ENCODE data around the gene VSTM2L.

Gene VSTM2L

DNA sequence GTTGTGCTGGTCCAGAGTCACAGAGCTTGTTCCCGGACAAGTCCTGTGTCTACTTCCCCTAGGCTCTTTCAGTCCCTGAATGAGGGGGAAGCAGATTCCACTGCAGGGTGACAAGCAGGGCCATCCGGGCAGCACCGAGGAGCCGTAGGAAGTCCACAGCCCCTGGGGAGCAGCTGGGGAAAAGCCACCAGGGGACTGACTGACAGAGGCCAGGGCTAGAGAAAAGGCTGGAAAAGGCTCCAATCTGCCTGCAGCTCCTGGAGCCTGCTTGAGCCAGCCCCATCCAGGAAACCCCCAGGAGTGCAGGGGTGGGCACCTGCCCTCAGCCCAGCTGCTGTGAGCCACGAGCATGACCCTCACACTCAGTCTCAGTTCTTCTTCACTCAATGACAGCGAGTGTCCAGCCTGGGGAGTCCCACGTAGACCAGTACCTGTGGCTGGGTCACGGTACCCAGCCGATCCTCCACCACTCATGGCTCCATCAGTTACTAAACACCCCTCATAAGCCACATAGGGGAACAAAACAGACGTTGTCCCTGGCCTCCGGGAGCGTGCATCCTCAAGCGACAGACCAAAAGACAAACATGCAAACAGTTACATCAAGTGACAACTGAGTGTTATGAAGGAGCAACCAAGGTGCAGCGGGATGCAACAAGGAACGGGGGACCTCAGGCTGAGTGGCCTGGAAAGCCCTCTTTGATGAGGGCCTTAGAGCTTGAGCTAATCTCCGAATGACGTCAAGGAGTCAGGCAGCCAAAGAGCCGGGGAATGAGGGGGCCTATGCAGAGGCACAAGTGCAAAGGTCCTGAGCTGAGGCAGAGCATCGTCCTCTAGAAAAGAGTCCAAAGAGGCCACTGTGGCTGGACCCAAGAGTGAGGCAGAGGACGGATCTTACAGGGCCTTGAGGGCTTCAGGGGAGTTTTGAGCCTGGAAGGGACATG, 24.8 kb upstream of the VSTM2L start:
- in situ Hi-C loops (cut with HindIII; ENCODE audit: low sequenced_read_pairs), result loop anchor here (5.0 kb wide), 2 partner anchors 36 to 91 kb away; no protein-coding TSS in a partner anchor

DNA sequence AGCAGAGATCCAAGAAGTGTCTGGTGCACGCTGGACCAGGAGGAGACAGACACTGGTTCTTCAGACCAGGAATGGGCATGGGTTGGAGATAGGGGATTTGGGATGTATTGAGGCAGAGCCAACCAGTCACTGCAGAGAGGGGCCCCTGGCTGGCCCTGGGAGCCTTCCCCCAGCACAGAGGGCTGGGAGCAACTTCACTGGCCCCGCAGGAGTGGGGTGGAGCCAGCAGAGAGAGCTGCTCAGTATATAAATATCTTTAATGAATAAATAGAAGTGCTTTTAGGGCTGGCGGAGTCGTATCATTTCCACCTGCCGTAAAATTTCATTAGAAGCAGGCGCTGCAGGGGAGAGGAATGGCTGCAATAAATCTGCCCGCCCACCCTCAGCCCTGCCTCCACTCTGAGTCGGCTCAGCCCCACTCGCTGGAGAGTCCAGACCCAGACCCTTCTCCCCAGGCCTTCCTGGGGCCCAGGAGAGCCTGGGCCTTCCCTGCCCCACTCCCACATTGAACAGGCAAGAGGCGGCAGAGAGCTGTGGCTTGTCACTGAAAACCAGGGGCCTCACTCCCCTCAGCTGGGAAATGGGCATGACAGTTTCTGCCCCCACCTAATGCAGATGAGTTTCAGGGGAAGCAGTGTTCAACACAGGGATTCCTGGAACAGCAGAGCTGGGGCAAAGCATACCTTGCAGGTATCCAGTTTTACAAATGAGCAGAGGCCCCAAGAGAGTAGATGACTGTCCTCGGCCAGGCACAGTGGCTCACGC, 23.9 kb upstream of the VSTM2L start:
- in situ Hi-C loops (cut with HindIII; ENCODE audit: low sequenced_read_pairs), result loop anchor here (5.0 kb wide), 2 partner anchors 37 to 92 kb away; no protein-coding TSS in a partner anchor

DNA sequence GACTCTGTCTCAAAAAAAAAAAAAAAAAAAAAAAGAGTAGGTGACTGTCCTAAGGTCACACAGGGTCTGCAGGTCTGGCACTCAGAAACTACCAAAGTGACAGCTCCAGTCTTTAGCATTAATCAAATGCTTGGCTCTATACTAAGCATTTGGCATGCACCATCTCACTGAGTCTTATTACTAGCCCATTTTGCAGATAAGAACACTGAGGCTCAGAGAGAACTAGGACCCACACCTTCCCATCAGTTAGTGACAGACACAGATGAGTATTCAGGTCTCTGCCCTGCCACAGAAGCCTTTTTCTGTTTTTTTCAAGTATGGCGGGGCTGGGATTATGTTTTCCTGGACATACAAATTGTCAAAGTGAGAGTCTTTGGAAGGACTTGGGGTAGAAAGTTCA, 23.1 kb upstream of the VSTM2L start:
- in situ Hi-C loops (cut with HindIII; ENCODE audit: low sequenced_read_pairs), result loop anchor here (5.0 kb wide), 2 partner anchors 38 to 93 kb away; no protein-coding TSS in a partner anchor

DNA sequence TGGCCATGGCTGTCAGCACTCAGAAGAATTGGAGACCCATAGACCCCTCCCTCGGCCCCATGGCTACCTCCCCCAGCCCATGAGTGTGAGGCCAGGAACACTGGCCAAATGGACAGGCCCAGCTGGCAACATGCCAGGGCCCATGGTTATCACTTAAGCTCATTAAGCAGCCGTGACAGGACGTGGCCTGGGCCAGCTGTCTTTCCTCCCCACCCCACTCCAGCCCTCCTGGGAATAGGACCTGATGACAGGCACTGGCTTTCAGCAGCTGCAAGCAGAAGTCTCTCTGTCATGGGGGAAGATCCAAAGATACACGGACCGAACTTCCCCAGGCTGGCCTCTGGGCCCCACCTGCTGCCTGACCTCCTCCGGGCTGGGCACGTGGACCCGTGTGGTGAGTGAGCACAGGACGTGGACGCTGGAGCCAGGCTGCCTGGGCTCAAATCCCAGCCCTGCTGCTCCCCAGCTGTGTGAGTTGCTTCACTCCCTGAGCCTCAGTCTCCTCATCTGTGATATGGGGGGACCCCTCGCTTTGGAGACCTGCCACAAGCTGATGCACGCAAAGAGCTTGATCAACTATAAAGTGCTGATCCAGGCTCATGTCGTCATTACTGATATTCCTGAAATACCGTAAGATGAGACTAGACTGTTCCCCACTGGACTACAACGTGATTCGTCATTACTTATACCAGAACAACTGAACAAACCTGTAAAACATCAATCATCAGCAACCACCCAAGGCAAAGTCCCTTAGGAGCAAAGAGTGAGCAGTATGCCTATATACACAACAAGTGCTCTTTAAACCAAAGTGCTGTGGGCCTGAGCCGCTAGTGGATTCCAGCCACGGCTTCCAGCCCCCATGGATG, 22.0 kb upstream of the VSTM2L start:
- in situ Hi-C loops (cut with HindIII; ENCODE audit: low sequenced_read_pairs), result no loop called here

DNA sequence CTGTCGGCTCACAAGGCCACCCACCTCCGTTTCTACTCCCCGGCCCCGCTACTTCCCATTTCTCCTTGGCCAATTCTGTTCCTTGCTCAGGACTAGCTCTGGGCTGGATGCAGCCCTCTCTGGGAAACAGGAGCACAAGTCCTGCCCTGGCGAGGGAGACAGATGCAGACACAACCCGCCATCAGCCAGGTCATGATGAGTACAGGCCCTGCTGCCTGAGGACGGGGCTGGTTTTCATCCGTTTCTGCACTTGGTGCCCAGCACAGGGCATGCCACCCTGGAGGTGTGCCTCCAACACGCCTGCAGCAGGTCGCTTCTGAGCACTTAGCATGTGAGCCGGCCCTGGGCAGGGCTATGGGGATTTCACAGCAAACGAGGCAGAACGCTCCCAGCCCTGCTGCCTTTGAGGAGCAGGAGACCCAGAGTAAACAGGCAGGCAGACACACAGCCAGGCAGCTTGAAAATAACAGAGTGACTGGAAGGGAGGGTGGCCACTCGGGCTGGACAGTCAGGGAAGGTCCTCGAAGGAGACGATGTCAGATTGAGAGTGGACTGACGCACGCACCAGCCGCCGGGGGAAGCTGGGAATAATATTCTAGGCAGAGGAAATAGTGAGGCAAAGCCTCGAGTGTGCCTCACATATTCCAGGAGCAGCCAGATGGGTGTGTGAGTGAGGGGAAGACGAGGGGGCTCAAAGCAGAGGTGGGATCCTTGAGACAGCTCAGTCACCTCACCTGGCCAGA, 21.2 kb upstream of the VSTM2L start:
- in situ Hi-C loops (cut with HindIII; ENCODE audit: low sequenced_read_pairs), result no loop called here

DNA sequence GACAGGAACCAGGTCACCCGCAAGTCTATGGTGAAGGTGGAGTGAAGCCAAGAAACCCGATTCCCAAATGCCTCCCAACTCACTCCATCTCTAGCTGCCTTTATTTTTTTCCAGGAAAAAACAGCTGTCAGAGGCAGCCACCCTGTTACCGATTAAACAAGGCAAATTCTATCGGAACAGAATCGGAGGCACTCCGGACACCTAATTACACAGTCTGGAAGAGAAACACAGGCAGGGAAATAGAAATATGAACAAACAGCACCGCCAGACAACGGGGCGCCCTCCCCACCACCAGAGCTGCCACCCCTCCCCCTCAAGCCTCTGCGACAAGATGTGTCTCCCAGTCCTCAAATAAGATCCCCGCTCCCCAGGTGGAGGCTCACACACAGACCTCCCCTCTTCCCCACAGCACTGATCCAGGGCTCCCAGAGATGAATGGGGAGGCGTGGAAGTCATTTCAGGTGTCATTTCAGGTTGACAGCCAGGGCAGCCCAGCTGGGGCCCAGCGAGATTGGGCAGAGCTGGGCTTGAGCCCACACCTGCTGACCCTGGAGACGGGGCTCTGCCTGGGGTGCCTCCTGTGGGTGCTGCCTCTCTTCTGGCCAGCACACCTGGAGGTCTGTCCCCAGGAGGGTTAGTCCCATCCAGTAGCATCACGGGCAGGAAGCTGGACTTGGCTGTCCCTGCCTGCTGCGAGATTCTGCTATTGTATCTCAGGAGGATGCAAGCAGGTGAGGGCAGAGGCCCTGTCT, 19.8 kb upstream of the VSTM2L start:
- in situ Hi-C loops (cut with HindIII; ENCODE audit: low sequenced_read_pairs), result no loop called here

DNA sequence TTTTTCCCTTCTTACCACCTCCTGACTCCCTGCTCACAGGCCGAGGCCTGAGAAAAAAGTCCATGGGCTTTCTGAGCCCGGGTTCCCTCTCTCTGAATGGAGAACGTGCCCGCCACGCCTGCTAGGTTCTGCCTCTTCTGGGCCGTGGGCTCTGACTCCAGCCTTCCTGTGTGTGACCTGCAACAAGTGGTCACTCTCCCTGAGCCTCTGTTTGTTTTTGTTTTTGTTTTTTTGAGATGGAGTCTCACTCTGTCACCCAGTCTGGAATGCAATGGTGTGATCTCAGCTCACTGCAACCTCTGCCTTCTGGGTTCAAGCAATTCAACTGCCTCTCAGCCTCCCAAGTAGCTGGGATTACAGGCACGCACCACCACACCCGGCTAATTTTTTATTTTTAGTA, 17.9 kb upstream of the VSTM2L start:
- in situ Hi-C loops (cut with HindIII; ENCODE audit: low sequenced_read_pairs), result no loop called here

DNA sequence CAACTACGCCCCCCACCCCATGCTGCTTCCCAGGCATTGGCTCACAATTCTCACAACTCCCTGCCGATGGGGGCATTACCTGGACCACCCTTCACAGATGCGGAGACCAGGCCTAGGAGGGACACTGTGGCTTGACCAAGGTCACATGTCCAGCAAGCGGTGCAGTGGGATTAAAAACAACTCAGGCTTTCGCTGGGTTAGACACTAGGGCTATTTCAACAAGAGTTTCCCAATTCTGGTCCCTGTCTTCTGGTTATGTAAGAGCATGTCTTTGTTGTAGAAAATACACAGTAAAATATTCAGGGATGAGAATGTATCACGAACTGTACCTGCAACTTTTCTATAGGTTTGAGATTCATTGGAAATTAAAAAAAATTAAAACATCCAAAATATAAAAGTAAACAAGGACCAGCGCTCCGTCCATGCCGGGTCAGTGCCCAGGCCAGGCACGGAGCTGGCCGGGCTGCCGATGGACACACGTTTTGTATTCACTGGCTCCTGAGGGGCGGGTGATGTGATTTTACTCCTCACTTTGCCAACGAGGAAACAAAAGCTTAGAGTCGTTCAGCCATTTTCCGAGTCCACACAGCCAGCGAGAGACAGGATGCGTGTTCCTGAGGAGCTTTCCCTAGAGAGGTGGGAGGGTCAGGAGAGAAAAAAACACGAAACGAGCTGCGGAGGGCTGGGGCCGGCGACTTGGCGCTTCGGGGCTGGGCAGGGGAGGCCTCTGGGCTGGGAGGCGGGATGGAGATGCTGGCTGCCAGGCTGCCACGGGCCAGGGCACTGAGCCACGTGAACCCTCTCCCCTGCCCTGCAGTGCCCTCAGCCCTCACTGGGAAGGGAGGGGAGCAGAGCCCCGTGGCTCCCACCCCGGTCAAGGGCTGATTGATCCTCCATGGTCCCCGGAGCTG, 17.1 kb upstream of the VSTM2L start:
- in situ Hi-C loops (cut with HindIII; ENCODE audit: low sequenced_read_pairs), result no loop called here

DNA sequence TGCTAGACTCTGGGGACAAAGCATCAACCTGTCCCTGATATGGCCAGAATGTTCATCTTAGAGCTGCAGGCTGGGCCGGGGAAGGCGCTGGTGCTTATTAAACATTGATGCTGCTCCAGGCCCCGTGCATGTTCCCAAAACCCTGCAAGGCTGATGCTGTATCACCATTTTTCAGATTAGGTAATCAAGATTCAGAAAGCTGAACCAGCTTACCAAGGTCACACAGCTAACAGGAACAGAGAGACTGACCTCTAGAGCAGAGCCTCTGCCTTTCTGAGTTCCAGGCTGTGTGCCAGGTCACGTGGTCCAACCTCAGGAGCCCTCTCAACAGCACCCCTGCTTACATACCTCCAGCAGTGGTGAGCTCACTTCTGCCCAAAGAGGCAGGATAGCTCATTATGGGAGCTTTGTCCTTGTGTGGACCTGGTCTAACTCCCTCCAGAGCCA, 16.1 kb upstream of the VSTM2L start:
- in situ Hi-C loops (cut with HindIII; ENCODE audit: low sequenced_read_pairs), result no loop called here

DNA sequence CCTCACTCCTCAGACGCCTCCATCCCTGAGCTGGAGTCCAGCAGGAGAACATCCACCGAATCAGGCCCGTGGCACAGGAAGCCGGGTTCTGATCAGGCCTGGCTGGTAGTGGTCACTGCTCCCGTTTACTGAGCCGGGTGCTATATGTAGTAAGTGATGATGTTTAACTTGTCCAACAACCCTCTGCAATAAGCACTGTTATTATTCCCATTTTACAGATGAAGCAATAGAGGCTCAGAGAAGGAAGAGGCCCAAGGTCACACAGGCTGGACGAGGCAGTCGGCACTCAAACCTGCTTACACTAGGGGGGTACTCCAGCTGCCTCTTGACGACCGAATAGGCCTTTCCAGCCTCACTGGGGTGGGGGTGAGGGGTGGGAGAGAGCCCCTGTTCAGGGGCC, 14.3 kb upstream of the VSTM2L start:
- in situ Hi-C loops (cut with HindIII; ENCODE audit: low sequenced_read_pairs), result no loop called here

DNA sequence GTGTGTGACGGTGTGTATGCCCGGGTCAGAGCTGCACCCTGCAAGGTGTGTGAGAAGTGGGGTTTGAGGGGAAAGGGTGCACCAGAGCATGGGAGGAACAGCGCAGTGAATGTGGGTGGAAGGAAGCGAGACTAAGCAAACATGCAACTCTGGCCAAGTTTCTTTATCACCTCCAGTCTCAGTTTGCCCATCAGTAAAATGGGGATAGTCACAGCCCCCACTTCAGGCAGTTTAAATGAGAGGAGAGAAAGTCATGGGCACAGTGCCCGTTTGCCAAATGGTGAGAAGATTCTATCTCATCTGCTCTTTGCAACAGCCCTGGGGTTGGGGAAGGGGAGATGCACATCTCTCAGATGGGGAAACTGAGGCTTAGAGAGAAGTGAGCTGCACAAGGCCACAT, 12.8 kb upstream of the VSTM2L start:
- in situ Hi-C loops (cut with HindIII; ENCODE audit: low sequenced_read_pairs), result no loop called here

DNA sequence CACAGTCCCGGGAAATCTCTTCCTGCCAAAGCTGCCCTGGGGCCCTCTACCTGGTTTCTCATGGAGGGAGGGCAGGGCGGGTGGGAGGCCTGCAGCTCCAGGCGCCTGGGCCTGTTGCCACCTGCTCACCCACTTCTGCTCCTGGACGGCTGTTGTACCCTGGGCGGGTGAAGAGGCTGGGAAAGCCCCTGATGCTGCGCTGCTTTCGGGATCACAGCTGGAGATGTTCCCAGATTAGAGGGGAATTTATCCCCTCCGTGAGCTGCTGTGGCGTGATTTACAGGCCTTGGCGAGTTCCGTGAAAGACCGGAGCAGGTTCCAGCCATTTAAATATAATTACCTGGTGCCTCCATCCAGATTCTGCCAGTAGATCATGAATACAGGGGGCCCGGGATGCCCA, 12.3 kb upstream of the VSTM2L start:
- in situ Hi-C loops (cut with HindIII; ENCODE audit: low sequenced_read_pairs), result no loop called here

DNA sequence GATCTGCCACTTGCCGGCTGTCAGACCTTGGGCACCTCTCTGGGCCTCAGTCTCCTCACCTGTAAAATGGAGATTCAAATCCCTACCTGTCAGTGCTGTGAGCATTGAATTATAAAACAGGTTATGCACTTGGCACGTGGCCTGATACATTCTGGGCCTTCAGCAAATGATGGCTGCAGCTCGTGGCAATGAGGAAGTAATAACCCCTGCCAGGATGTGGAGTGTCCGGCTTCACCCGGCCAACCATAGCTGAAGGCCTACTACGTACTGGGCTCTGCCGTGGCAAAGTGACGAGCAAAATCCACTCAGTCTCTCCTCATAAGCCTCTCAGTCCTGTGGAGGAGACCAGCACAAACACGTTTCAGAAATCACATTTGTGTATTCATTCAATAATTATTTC, 10.9 kb upstream of the VSTM2L start:
- in situ Hi-C loops (cut with HindIII; ENCODE audit: low sequenced_read_pairs), result no loop called here

DNA sequence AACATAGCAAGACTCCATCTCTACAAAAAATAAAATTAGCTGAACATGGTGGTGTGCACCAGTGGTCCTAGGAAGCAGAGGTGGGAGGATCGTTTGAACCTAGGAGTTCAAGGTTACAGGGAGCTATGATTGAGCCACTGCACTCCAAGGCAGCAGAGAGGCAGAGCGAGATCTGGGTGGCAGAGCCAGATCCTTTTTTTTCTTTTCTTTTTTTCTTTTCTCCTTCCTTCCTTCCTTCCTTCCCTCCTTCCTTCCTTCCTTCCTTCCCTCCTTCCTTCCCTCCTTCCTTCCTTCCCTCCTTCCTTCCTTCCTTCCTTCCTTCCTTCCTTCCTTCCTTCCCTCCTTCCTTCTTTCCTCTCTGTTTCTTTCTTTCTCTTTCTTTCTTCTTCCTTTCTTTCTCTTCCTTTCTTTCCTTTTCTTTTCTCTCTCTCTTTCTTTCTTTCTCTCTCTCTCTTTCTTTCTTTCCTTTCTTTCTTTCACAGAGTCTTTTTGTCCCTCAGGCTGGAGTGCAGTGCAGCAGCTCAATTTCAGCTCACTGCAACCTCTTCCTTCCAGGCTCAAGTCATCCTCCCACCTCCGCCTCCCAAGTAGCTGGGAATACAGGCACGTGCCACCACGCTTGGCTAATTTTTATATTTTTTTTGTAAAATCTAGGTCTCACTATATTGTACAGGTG, 9.2 kb upstream of the VSTM2L start:
- in situ Hi-C loops (cut with HindIII; ENCODE audit: low sequenced_read_pairs), result no loop called here

DNA sequence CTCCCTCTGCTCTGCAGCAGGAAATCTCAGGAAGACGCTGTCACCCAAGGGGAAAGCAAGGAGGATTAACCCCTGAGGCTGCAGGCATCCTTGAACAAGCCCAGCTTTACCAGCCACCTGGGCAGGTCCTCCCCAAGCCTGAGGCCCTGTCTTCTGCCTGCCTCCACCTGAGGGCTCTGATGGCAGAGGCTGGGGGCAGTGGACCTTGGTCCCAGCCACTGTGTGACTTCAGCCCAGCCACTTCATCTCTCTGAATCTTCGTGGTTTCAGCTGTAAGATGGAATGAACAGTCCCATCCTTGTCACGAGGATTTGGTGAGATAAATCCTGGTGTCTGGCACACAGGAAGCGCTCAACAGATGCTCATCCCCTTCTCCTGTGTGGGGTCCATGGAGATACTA, 8.5 kb upstream of the VSTM2L start:
- in situ Hi-C loops (cut with HindIII; ENCODE audit: low sequenced_read_pairs), result no loop called here

DNA sequence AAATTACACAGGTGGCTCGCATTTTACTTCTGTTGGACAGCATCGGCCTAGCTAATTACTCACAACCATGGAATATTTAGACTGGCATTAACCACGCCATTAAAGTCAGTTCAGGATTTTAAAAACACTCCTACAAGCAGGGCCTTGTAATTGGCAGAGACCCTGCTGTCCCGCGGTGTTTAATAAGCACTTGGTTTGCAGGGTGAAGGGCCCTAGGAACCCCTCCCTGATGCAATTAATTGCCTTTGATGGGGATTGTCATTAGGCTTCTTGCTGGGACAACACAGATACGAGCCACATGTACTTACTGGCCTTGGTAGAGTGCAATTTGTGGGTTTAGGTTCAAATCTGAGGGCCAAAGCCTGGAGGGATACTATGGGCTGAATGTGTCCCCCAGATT, 7.8 kb upstream of the VSTM2L start:
- in situ Hi-C loops (cut with HindIII; ENCODE audit: low sequenced_read_pairs), result no loop called here

DNA sequence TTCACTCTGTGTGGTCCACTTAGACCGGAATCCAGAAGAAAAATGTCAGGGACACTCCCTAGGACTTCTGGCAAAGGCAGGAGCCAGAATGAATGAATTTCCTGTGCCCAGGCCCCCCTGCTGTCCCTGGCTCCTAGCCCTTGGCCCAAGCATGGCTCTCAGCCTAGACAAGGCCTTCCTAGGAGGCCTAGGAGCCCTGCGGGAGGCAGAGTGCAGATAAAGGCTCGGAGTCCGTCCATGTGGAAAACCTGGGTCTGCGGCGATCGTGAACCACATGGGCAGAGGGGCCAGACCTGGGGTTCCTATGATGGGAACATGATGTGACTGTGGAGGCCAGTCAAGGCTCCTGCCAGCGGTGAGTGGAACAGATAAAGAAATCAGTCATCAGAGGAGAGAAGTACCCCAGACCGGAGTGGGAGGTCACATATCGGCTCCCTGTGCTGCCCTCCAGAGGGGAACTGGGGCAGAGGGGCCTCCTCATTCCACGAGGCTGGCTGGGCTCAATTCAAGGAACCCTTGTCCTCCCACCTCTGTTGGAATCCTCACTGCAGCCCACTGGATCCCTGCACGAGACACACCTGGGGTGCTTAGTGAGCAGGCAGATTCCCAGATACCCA, 5.9 kb upstream of the VSTM2L start:
- in situ Hi-C loops (cut with HindIII; ENCODE audit: low sequenced_read_pairs), result no loop called here

Measured in endothelial cell of hepatic sinusoid (primary cell).